Left cardiac atrium (tissue), 4 donors: ENCODE data around the gene TMEM88. TPM values are rescaled to one million over a fixed set of nuclear protein-coding genes. Genes with fewer than 3 reads are reported as not detected.
A peak's percentile ranks its signal among the peaks of the same experiment; 100 is the strongest.
"Not testable (repeated sequence)": the region's sequence is repeated elsewhere in the genome, so short reads cannot be mapped to it uniquely, and the experiment has no call there.

Experiments
- ATAC-seq, 2 donors: fragments of 200-7000 bp; cut with Tn5 transposase; one replicate each; pipeline ENCODE4 v1.9.1; 2020; ENCODE audit warnings: mild to moderate bottlenecking in 2 of 2, moderate library complexity in 2 of 2
- DNase-seq: peaks from one replicate; pipeline ENCODE4 v3.0.0-alpha.2; 2020
- intact Hi-C, 2 donors: fragments of 100-400 bp; cut with DNase I; formaldehyde crosslinking; loops; one replicate each; pipeline versions ENCODE4 v1.14.1 to v1.15.1; 2022 to 2023
- total RNA-seq, 2 donors: library from RNA; stranded (reverse); fragmentation: NEBNext Ultra II Directional; extraction: Animal tissue kit (Norgen Biotek cat#: 25700); gene quantifications; one replicate each; pipeline ENCODE4 v1.2.1, GENCODE V29; 2021
- donor health status: DM: no; HTN: yes; CAD: no.
- donor health status: DM: no; HTN: yes; CAD: no; lungs with severe emphysema.
- donor health status: DM: yes; HTN: yes; CAD: no.
- donor health status: Dilated cardiomyopathy.

The TMEM88 gene
- total RNA-seq, 2 donors from 2014 or later: 32.5 to 33.6 TPM

DNA sequence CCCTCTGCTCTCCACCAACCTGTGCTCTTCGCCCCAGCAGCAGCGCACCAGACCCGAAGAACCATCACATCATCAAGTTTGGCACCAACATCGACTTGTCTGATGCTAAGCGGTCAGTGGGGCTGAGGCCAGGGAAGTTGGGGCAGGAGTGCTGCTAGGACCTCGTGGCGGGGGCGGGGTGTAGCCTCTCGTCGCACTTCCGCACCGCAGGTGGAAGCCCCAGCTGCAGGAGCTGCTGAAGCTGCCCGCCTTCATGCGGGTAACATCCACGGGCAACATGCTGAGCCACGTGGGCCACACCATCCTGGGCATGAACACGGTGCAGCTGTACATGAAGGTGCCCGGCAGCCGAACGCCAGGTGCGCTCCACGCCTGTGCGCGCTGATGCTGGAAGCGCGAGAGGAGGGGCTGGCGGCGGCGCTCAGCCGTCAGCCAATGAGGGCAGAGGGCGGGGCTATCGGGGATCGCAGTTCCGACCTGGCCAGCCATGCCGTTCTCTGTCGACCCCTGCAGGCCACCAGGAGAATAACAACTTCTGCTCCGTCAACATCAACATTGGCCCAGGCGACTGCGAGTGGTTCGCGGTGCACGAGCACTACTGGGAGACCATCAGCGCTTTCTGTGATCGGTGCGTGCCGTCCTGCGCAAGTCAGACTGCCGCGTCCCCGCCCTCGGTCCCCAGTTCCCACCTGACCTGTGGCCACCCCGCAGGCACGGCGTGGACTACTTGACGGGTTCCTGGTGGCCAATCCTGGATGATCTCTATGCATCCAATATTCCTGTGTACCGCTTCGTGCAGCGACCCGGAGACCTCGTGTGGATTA, 3.2 kb upstream of the TMEM88 start:
- intact Hi-C loops: loop anchor here in 1 of 2 donors (2.0 kb wide), 1 partner anchor 27 kb away; no protein-coding TSS in a partner anchor
- ATAC-seq (peak; percentile 71 to 75), DNase-seq (peak; percentile 93)

DNA sequence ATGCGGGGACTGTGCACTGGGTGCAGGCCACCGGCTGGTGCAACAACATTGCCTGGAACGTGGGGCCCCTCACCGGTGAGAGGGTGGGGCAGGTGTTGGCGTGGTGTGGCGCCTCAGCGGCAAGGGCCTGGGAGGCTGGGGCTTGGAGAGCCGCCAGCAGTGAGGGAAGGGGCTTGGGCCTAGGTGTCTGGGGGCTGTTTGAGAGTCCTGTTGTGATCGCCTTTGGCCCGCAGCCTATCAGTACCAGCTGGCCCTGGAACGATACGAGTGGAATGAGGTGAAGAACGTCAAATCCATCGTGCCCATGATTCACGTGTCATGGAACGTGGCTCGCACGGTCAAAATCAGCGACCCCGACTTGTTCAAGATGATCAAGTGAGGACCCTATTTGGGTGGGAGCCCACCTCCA, 2.6 kb upstream of the TMEM88 start:
- DNase-seq: peak; percentile 25
- intact Hi-C loops: loop anchor here in 1 of 2 donors (2.0 kb wide), 1 partner anchor 27 kb away; no protein-coding TSS in a partner anchor
- ATAC-seq: no peak

DNA sequence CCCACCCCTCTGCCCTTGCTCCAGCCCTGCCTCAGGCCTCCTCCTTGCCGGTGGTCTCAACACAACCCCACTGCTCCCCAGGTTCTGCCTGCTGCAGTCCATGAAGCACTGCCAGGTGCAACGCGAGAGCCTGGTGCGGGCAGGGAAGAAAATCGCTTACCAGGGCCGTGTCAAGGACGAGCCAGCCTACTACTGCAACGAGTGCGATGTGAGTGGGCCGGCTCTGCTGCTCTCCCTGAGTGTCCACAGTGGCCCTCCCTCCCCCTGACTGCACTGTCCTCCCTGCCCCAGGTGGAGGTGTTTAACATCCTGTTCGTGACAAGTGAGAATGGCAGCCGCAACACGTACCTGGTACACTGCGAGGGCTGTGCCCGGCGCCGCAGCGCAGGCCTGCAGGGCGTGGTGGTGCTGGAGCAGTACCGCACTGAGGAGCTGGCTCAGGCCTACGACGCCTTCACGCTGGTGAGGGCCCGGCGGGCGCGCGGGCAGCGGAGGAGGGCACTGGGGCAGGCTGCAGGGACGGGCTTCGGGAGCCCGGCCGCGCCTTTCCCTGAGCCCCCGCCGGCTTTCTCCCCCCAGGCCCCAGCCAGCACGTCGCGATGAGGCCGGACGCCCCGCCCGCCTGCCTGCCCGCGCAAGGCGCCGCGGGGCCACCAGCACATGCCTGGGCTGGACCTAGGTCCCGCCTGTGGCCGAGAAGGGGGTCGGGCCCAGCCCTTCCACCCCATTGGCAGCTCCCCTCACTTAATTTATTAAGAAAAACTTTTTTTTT, 1.8 kb upstream of the TMEM88 start:
- intact Hi-C loops: loop anchor here in 1 of 2 donors (2.0 kb wide), 1 partner anchor 28 kb away; no protein-coding TSS in a partner anchor
- no peak for ATAC-seq
- peak; percentile 31 for DNase-seq

DNA sequence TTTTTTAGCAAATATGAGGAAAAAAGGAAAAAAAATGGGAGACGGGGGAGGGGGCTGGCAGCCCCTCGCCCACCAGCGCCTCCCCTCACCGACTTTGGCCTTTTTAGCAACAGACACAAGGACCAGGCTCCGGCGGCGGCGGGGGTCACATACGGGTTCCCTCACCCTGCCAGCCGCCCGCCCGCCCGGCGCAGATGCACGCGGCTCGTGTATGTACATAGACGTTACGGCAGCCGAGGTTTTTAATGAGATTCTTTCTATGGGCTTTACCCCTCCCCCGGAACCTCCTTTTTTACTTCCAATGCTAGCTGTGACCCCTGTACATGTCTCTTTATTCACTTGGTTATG, 1.2 kb upstream of the TMEM88 start:
- DNase-seq (peak; percentile 24), ATAC-seq (no peak)
- intact Hi-C loops: loop anchor here in 1 of 2 donors (2.0 kb wide), 1 partner anchor 29 kb away; no protein-coding TSS in a partner anchor

DNA sequence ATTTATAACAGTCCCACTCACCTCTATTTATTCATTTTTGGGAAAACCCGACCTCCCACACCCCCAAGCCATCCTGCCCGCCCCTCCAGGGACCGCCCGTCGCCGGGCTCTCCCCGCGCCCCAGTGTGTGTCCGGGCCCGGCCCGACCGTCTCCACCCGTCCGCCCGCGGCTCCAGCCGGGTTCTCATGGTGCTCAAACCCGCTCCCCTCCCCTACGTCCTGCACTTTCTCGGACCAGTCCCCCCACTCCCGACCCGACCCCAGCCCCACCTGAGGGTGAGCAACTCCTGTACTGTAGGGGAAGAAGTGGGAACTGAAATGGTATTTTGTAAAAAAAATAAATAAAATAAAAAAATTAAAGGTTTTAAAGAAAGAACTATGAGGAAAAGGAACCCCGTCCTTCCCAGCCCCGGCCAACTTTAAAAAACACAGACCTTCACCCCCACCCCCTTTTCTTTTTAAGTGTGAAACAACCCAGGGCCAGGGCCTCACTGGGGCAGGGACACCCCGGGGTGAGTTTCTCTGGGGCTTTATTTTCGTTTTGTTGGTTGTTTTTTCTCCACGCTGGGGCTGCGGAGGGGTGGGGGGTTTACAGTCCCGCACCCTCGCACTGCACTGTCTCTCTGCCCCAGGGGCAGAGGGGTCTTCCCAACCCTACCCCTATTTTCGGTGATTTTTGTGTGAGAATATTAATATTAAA, 638 bp upstream of the TMEM88 start:
- intact Hi-C loops: no loop called here
- ATAC-seq (no peak), DNase-seq (peak; percentile 34)

DNA sequence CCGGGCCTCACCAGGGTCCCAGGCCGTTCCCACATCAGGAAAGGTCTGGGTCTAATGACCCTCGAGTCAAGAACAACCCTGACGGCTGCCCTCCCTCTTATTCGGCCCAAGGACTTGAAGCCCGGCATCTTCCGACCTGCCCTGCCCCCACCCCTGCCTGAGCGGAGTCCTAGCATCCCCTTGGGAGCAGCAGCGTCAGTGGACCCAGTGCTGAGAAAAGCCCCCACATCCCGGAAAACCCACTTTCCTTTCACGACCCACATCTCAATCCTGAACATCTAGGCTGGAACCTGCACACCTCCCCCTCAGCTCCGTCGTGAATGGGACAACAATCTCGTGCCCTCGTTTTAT, 769 bp downstream of the TMEM88 start:
- ATAC-seq (no peak), DNase-seq (peak; percentile 60)
- intact Hi-C loops: loop anchor here in 1 of 2 donors (5.0 kb wide), 1 partner anchor 33 kb away; no protein-coding TSS in a partner anchor

DNA sequence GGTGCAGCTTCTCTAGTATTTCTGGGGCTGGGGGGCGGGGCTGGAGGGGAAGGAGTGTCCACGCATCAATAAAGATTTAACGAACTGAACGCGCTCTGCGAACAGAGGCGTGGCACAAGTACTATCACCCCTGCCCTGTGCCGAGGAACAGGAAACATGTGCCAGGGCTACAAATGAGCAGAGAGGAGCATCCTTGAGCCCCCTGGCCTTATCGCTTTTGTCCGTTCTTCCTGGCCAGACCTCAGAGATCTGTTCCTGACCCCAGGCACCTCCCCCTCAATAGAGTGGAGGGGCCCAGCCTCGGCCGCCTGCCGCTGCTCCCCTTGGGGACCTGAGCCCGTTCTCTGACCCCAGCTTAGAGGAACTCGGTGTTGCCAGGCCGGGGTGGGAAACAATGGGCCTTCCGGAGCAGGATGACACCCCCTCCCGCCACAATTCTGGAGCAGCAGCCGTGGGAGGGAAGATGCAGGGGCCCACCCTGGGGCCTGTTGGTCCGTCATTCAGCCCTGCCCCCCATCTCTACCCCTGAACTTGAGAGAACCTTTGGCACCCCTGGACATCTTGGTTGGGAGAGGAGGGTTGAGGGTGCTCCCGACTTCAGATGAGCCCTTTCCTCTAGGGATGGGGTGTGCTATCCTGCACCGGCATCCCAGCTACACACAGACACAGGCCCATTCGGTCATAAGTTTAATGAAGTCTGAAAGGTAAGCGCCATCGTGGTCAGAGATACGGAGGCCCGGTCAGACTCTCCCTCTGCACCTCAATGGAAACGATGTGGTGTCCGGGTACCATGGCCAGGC, 1.3 kb downstream of the TMEM88 start:
- intact Hi-C loops: loop anchor here in 1 of 2 donors (5.0 kb wide), 1 partner anchor 34 kb away; no protein-coding TSS in a partner anchor
- peak; percentile 0 to 3 for ATAC-seq
- DNase-seq: peak; percentile 86

DNA sequence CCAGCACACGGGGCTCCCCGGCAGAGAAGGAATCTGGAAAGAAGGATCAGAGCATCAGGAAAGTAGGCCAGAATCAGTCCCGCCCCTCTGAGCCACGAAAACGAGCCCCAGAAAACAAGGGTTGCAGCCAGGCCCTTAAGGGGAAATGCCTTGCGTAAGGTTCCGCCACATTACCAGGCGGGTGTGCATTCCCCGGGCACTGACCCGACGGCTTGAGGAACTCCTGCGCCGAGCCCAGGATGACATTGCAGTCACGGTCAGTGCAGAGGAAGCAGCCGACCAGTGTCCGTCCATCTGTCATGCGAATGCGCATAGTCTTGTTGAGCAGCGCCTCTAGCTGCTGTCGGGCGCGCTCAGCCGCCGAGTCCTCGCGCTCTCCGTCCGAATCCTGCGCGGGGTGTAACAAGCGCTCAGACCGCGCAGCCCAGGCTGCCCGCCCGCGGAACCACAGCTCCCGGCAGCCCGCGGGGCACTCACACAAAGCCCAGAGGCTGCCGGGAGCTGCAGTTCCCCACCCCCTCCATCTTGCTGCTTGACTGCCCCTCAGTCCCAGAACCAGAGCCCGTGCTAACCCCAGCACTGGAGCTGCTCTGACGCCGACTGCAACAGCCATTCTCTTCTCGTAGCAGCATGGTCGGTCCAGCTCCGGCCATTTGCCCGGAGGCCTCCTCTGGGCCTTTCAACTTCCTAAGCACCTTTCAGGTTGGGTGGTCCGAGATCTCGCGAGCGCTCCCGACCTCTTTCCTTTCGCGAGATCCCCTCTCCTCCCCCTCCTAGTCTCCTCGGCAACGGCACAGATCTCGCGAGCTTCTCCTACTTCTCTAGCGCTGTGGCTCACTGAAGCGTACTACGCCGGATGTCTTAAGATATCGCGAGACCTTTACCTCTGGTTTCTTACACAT, 2.2 kb downstream of the TMEM88 start, which contains the start of gene NAA38:
NAA38 (minus strand) TSS at position 749 of the 902 bp plus-strand sequence; CDS start at position 653, 96 bp downstream.
- DNase-seq: peak; percentile 97
- ATAC-seq: peak; percentile 87 to 89
- intact Hi-C loops: loop anchor here in 1 of 2 donors (5.0 kb wide), 1 partner anchor 35 kb away; no protein-coding TSS in a partner anchor

DNA sequence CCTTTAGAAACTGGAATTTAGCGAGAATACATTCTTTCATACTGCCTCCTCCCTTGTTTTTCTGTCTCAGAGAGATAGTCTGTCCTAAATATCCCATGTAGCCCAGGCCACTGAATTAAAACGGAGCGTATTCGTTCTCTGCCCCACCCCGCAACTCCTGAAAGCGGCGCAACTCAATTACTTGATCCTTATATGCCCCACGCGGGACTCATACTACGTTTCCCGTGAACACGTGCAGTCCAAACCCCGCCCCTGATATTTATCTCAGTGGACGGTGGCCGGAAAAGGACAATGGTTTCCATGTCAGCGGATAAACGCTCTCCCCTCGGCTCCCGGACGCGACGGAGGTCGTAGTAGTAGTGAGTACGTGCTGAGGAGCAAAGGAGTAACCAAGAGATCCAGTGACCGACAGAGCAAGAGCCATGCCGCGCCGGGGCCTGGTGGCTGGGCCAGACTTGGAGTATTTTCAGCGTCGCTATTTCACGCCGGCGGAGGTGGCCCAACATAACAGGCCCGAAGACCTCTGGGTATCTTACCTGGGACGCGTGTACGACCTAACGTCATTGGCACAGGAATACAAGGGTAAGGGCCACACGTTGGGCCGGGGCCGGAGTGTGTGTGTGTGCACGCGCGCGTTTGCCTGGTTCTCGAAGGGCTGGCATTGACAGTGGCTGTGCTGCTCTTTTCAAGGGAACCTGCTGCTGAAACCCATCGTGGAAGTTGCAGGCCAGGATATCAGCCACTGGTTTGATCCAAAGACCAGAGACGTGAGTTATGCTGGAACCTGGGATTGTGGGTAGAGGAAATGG, 3.1 kb downstream of the TMEM88 start, which contains the start of gene CYB5D1:
CYB5D1 (plus strand) TSS at position 291 of the 809 bp plus-strand sequence; CDS start at position 423, 132 bp downstream.
- peak; percentile 92 for DNase-seq
- intact Hi-C loops: loop anchor here in 1 of 2 donors (5.0 kb wide), 1 partner anchor 36 kb away; no protein-coding TSS in a partner anchor
- peak; percentile 63 to 65 for ATAC-seq

DNA sequence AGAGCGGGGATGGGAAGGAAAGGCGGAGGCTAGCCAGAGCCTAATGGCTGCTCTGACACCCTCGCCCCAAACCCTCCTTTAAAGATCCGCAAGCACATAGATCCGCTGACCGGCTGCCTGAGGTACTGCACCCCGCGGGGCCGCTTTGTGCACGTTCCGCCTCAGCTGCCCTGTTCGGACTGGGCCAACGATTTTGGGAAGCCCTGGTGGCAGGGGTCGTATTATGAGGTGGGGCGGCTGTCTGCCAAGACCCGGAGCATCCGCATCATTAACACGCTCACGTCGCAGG, 3.6 kb downstream of the TMEM88 start:
- peak; percentile 63 for DNase-seq
- peak; percentile 8 to 10 for ATAC-seq

DNA sequence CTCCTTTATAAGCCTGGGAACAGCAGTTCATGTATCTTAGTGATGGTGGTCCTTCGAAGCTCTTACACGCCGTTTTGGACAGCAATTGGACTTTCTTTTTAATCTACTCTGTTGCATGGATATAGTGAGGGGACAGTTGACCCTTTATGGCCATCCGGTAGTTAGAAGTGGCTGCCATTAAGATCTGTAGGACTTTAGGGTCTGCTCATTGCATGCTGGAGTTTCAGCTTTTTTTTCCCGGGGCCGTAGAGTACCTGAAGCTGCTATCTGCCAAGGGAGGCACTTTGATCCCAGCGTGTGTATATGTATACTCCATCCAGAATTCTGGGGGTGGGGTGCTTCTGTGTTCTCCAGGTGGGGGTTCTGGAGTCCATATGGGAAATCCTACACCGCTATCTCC, 4.2 kb downstream of the TMEM88 start:
- ATAC-seq (no peak), DNase-seq (no peak)
- intact Hi-C loops: loop anchor here in 1 of 2 donors (5.0 kb wide), 1 partner anchor 37 kb away; no protein-coding TSS in a partner anchor

More for the DNA sequence above, 3.6 kb downstream of the TMEM88 start:
- intact Hi-C loops: loop anchor here in 1 of 2 donors (5.0 kb wide), 1 partner anchor 36 kb away; no protein-coding TSS in a partner anchor

DNA sequence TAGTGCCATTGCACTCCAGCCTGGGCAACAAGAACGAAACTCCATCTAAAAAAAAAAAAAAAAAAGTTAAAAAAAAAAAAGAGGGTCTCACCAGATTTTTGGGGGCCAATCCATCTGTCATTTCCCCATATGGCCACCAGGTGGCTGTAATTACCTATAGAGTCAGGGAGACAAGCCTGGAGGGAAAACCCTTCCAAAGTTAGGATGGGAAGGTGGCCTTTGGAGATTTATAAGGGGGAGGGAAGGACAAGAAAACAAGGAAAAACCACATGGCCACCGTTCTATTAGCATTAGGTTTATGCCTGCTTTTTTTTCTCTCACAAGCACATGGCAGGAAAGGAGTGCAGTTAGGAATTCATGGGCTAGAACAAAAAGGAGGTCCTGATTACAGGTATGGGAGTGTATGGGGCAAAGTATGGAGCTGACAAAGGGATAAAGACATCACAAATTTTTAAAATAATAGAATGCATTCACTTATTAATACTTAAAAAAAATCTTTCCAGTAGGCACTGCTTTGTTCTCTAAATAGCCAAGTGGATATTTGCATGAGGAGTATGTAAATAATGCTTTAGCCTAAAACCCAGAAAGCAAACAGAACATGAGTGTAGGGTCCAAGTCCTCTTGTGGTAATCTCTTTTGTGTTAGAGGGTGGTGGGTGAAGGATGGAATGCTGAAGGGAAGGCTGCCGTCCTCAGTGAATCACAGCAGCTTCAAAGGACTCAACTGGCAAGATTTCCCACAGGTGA, 8.0 kb downstream of the TMEM88 start:
- peak; percentile 42 for DNase-seq
- no peak for ATAC-seq
- intact Hi-C loops: loop anchor here in 1 of 2 donors (2.0 to 5.0 kb wide), 3 partner anchors 34 to 179 kb away; no protein-coding TSS in a partner anchor

DNA sequence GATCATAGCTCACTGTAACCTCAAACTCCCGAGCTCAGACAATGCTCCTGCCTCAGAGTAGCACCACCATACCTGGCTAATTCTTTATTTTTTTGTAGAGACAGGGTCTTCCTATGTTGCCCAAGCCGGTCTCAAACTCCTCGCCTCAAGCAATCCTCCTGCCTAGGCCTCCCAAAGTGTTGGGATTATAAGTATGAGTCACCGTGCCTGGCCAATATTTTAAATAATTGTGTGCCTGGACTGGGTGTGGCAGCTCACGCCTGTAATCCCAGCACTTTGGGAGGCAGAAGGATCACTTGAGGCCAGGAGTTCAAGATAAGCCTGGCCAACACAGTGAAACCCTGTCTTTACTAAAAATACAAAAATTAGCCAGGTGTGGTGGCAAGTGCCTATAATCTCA, 9.5 kb downstream of the TMEM88 start:
- intact Hi-C loops: loop anchor here in 1 of 2 donors (5.0 kb wide), 1 partner anchor 178 kb away; no protein-coding TSS in a partner anchor
- ATAC-seq, DNase-seq: not testable (repeated sequence)

DNA sequence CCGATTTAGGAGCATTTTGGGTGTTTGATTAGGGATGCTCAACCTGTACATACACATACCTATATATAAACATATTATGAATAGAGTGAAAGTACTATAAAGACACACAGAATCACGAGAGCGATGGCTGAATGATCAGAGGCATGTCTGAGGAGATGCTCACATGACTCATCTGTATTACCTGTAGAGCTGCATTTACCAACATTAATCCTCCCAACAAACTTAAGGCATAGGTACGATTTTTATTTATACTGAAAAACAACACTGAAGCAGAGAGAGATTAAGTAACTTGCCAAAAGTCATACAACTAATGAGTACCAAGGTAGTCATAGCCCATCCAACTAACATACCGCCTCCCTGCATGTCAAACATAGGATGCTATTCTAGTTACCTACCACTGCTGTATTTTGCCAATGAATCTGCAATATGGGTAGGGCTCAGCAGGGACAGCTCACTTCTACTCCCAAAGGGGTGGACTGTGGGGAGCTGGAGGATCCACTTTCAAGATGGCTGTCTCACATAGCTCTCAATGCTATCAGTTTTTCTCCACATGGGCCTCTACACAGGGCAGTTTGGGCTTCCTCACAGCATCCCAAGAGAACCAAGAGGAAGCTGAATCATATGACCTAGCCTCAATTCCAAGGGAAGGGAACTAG, 10.3 kb downstream of the TMEM88 start:
- intact Hi-C loops: loop anchor here in 1 of 2 donors (5.0 kb wide), 2 partner anchors 177 to 192 kb away; no protein-coding TSS in a partner anchor
- DNase-seq: no peak
- ATAC-seq: no peak

DNA sequence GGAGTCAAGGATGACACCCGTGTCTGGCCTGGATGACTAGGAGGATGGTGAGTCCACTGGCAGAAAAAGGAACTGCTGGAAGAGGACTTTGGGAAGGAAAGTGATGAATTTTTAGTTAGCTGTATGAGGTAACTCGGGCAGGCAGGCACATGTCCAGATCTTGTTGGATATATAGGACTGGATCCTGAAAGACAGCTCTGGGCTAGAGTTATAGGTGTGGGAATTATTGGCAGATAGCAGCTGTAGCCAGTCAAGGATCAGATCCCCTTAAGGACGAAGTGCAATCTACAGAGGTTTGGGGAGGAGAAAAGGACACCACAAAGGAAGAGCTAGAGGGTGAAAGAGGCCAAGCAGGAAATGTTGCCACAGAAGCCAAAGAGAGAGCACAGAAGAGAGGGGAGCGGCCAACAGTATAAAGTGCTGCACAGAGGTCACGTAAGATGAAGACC, 13.0 kb downstream of the TMEM88 start:
- DNase-seq (no peak), ATAC-seq (no peak)
- intact Hi-C loops: loop anchor here in 1 of 2 donors (5.0 kb wide), 1 partner anchor 189 kb away; no protein-coding TSS in a partner anchor
